Mesenteric fat pad (tissue), 1 donor: ENCODE measurements around the gene PI16. TPM values are rescaled to one million over a fixed set of nuclear protein-coding genes. Genes with fewer than 3 reads are reported as not detected.
"Not testable (repeated sequence)": the region's sequence is repeated elsewhere in the genome, so short reads cannot be mapped to it uniquely, and the experiment has no call there.

Experiments used
- DNase-seq: peaks from one replicate; pipeline ENCODE4 v3.0.0-alpha.2; 2020; ENCODE audit warnings: low spot score
- total RNA-seq: library from RNA; stranded (reverse); fragmentation: NEBNext Ultra II Directional; extraction: Animal tissue kit (Norgen Biotek cat#: 25700); gene quantifications from one replicate; pipeline ENCODE4 v1.2.1, GENCODE V29; 2021
- donor health status: DM: yes; HTN: yes; CAD: no.

The PI16 gene
- total RNA-seq, 1 donor from 2014 or later, result 22.5 TPM

DNA sequence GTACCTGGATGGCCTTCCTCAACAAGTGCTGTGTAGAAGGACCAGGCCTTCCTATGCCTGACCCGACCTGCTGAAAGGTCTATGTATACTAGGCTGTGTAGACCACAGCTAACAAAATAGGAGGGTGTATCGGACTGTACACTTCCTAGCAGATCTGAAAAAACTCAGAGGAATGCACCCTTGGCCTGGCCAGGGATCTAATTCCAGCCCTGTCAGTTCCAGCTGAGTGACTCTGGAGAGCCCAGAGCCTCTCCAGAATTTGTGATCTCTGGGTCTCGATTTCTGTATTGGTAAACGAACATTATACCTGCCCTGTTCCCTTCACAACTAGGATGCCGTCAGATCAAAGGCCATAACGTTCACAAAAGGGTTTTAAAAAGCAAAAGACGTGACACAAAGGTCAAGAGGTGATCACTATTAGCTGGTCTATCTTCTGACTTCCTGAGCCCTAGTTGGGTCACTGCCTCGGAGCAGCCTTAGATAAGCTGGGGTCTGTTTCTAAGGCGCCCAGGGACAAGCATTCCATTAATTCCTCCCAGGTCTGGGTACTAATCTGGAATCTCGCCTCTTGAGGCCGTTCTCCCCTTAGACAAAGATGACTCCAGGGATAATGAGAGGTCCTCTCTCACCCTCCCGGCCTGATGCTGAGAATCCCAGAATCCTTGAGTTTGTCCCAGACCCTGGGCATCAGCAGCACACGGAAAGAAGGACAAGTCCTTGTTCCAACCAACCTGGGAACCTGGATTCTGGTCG, 17.6 kb downstream of the PI16 start:
- no peak for DNase-seq

DNA sequence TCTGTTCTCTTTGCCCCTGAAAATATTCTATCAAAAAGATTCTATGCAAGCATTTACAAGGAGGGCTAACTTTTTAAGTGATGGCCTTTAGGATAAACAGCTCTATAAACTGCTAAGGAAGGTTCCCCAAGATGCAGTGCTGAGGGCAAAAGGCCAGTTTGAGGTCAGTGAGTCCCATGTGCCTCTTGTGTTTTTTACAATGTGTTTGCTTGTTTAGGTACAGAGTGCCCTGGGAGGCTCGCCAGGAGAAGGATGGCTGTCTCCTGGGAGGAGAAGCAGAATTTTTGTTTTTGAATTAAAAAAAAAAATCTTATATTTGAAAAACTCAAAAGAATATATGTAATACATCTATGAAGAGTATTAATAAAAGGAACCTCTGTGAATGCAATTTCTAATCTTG, 18.7 kb downstream of the PI16 start:
- no peak for DNase-seq

DNA sequence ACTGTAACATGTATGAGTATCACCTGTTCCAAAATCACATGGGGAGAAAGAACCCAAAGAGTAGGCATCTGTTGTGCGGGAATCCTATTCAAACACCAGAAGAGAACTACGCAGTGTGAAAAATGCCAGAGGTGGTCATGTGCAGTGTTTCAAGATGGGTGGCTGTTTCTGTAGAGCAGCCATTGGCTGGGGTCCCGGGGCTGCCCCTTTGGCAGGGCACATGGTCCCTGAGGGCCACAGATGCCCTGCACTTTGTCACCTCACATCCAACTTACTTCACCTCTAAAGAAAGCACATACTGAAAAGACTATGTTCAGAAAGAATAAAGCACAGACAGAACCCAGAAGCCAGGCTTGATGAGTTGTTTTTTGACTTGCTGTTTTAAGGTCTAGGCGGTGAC, 19.1 kb downstream of the PI16 start:
- DNase-seq, result no peak

DNA sequence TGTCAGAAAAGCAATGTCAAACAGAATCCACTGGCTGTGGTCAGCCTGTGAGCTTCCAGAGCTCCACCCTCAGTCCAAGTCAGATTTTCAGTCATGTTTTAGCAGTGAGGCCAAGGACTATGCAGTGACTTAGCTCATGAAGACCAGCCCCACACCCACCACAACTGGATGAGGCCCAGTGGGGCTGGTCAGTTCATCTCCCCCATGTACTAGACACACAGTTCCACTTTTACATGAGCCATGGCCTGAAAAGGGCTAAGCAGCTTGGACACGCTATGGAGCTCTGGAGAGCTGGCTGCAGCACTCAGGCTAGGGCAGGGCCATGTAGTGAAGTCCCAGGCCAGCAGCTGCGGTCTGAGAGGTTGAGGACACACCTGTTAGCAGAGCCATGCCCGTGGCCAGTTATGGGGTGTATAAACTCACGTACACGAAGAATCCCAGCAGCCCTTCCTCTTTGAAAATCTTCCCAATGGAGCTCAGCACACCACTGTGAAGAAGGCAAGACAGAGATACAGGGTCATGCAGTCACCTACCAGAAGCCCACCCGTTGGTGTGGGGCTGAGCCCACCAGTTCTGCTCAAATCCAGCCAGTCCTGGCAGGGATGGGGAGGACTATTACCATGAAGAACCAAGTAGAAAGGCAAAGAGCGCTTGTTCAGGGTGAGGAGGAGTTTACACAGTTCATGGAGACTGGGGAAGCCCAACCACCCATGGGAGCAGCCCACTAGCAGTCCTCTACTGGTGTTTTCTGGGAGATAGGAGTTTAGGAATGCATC, 20.9 kb downstream of the PI16 start:
- no peak for DNase-seq

DNA sequence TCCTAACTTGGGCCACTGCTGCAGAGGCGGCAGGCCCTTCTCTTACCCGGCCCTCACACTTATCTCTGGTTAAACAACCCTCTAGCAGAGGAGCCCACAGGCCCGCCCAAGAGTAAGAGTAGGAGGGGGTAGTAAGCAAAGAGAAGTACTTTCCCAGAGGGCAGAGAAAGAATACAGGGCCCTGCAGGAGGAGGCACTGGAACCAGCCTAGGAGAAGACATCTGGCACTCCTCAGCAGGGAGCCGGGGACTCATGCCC, 21.4 kb downstream of the PI16 start:
- DNase-seq, result no peak

DNA sequence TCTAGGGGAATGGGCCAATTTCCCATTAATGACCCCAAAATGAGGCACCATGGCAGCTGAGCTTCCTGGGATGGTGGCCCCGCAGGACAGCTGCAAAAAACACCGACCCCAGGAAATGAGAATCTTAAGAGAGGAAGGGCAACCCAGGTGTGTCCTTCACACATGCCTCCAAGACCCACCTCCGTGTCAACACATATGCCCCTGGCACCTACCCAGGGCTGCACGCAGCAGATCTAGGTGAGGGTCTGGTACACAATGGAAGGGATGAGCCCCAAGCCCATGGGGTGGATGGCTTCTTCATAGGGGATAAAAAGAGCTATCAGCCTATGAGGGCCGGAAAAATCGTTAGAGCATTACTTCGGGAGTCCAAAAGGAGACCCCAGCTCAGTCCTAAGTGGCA, 22.0 kb downstream of the PI16 start:
- DNase-seq, result no peak

DNA sequence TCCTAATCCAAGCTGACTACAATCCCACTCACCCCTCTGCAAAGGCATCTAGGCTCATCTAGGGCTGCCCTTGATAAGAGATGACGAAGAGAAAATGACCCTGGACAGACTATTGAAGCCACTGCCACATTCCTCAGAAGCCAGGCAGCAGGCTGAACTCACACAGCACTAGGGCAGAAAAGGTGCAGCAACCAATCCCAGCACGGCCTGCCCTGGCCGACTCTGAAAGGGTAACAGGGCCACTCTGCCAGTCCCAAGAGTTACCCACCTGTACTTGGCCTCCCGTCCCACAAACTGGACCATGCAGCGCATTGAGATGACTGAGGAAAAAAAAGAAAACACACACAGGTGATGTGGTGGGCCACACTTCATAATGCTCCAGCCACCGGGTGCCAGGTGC, 22.4 kb downstream of the PI16 start:
- DNase-seq, result no peak

DNA sequence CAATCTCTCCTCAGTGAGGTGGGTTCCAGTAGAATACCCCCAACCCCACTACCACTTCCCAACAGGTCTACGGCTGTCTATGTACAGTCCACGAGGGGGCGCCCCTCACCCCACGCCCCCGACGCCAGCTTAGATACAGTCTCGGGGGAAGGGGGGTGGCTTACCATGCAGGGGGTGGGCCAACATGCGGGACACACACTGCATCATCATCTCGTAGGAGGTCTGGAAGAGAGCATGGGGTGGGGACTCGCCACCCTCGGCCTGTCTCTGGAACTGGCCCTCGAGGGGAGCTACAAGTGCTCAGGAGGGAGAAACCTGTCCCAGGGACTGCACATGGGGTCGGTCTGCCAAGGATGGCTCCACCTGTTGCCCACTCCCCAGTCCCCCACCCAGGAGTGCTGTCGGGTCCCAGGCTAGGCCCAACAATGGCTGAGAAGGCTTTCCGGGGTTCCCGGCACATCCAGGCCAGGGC, 23.0 kb downstream of the PI16 start:
- DNase-seq, result no peak

DNA sequence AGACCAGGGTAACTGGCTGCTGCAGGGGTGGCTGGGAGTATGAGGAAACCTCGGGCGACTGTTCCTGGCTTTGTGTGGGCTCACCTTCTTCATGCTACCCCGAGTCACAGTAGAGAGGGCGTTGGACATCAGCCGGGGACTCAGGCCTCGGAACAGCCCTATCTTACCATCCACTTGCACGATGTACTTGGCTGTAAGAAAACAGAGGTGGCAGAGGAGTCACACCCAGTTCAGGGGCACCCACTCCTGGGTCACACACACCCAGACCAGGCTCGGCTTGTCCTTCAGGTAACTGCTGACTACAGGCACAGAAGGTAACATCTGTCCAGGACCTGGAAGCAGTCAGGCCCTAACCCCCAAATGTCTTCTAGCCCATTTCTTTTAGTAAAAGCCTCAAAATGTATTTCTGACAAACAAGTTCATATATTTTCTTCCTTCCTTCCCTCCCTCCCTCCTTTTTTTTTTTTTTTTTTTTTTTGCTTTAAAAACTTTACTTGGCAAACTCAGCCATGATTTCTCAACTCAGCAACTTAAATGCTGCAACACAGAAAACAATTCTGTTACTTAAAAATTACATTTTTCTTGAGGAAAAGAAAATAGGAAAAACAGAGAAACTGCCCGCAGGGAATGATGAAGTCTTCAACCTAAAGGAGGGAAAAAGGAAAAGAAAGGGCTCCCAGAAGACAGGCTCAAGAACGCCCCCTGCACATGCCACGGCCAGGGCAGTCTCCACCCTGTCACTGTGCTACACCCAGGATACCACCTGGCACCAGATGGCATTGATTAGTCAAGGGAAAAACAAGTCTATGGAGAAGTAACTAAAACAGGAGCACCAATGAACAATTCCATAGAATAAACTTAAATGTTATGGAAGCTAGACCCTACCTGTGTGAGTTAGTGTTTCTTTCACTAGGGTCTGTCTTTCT, 24.1 kb downstream of the PI16 start:
- no peak for DNase-seq

DNA sequence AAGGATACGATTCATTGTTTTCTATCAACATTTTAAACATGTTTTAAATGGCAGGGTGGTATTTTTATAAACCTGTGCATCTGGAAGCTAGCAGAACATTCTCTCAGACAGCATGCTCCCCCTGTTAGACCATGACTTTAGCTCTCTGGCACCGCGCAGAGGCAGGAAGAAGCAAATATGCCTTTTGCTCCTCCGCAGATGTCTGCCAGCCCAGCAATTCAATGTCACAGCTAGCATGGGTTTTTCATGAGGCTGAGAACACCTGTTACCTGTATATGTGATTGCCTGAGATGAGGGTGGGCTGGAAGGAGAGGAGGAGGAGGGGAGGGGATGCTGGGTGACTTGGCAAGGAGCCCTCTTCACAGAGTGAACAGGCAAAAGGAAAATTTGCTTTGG, 24.8 kb downstream of the PI16 start:
- no peak for DNase-seq

DNA sequence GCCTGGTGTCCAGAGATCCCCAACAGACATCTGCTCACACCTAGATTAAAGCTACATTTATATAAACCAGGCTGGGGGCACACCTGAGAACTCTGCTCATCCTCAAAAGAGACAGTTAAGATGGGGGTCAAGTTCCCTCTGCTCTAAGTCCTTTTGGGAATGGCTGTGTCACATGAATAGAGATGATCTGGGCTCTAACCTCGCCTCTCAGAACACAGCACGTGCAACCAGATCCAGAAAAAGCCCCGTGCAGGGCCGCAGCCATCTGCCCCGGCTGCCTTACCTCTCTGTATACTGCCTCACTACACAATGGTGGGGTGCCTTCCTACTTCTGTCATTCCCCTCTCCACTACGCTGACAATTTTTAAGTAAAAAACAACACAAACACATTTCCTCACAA, 25.6 kb downstream of the PI16 start:
- DNase-seq, result no peak

DNA sequence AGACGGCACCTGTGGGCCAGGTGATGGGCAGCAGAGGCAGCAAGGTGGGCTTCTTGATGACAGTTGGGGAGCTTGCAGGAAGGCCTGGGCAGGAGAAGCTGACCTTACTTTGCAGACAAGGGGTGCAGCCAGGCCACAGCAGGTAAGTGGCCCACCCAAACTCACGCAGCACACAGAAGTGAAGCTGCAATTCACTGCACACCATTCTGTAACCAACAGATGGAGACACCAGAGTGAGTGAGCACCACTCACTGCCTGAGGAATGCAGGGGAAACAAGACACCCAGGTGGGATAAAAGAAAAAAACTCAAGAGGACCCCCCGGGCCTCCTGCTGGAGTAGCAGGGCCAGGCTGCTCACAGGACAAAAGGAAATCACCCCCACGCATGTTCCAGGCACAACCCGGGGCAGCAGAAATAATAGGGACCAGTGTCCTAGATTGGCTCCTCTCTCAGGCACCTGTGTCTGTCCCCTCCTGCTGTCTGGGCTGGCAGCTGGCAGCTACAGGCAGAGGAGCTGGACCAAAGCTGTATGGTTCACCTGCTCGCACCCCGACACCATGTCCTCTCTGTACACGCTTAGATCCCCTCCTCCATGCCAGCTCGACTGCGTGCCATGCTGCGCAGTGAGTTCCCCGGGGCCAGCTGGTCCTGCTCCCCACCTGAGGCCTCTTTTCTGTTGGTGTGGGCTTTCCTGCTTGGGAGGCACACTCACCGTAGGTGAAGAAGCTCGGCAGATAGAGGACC, 26.5 kb downstream of the PI16 start:
- no peak for DNase-seq

DNA sequence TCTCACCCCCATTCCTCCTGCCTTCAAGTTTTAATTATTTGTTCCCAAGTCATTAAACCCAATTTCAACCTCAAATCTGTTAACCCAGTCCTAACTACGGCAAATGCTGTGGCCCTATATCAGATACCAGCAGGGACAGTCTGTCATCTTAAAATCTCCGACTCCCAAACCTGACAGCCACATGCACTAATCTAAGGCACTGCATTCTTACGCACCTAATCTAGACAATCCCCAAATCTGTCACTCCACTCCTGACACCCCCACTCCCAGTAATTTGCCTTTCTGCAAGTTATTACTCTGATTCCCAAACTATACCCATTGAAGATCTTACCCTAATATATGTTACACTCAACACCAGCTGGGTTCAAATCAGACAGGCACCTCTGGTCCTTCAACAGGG, 29.0 kb downstream of the PI16 start:
- DNase-seq, result no peak

DNA sequence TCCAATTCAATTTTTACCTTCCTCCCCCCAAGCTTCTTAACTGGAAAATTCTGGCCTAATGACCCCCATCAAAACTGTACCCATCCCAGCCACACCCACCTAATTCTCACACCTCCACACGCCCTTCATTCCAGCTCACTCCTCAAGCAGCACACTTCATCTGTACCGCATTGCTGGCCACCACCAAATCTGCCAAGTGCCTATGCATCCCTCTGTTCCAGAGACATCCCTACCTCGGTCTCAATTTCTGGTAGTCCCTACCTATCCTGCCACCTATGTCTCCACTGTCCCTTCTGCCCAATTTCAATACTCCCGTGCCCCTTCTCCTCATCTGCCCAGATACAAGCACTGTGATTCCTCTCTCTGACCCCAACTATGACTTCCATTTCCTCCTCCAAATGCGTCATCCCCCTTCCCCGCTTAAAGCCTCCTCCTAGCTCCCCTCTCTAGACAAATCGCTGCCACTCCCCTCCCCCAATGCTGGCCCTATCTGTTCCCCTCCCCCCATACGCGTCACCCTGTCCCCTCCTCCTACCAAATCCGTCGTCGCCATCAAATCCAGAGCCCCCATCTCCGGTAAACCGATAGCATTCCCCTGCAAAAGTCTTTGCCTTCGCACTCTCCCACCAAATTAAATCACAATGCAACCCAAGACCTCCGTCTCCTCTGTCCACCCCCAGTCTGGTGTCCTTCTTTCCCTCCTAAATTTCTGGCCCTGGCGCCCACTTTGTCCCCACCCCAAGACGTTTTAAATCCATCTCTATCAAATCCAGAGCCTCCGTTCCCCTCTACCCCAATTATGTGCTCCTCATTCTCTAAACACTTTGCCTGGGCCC, 30.3 kb downstream of the PI16 start:
- DNase-seq, result no peak

DNA sequence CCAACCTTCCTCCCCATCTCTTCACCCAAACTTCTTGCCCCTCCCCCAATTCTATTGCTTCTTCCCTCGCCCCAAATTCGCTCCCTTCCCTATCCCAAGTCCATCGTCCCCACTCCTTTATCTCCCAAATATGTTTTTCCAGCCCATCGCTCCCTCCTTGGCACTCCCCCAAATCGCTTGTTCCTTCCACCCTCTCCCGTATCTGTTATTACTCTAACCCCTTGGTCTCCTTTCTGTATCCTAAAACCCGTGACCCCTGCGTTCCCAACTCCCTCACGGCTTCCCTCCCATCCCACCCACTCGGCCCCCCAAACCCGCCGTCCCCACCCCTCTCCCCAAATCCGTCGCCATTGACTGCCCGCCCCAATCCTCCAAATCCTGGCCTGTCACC, 30.9 kb downstream of the PI16 start:
- no peak for DNase-seq

DNA sequence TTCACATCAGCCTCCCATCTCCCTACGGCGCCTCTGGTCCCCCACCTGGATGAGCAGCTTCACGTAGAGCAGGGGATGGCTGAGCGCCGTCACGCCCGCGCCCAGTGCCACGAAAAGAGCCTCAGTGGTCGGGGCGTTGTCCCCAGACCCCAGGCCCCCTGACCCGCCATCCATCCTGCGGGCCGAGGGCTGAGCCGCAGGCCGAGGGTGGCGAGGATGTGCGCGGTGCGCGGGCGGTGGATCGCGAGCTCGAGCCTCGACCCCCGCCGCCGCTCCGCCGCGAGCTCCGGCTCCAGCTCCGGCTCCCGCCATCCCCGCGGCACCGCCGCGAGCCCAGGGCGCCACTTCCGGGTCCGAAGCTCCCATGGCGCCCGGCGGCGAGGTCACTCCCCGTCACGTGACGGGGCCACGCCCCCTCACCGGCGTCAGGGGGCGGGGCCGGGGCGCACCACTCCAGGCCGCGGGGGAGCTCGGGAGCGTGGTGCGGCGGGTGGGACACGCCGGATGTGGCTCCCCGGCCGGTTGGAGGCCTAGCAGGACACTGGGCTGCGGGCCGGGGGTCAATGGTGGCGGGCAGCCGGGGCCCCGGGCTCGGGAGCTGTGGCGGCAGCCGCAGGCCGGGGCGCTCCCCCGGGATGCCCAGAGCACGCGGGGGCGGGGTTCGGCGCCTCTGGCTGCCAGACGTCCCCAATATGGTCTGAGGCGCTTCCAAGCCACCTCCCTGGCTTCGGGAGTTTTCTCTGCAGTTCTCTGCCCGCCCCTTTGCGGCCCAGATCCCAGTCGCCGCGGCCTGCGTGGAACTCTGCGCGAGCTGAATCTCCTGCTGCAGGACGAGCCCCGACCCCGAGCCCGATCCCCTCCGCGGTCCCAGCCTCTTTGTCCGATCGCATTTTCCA, 31.5 kb downstream of the PI16 start, which contains the start of gene MTCH1:
MTCH1 (minus strand) TSS at position 389 of the 896 bp plus-strand sequence; CDS start at position 366, 23 bp downstream.
- DNase-seq, result peak; percentile 98

DNA sequence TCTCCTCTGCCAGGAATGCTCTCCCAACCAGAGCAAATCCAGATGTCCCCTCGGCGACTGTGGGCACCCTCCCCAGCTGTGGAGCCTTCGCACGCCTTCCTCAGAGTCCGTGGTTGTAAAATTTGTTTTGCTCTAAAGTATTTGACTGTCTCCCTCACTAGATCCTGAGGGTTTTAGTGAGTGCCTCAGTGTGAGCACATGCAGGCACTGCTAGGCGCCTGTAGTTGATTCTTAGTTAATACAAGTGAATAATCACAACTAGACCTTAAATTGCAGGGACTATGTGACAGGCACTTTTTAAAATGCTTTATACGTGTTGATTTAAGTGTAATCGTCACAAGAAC, 32.1 kb downstream of the PI16 start:
- no peak for DNase-seq

DNA sequence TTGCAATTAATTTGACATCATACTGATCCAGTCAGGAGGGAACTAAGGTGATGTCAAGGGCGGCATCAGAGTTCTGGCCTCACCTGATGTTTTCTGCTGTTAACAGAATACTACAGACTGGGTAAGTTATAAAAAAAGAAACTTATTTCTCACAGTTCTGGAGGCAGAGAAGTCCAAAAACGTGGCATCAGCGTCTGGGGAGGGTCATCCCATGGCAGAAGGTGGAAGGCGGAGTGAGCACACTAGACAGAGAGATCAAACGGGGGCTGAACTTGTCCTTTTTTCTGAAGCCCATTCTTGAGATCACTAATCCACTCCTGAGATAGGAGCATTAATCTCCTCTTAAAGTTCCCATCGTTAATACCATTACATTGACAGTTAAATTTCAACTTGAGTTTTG, 34.7 kb downstream of the PI16 start:
- no peak for DNase-seq

DNA sequence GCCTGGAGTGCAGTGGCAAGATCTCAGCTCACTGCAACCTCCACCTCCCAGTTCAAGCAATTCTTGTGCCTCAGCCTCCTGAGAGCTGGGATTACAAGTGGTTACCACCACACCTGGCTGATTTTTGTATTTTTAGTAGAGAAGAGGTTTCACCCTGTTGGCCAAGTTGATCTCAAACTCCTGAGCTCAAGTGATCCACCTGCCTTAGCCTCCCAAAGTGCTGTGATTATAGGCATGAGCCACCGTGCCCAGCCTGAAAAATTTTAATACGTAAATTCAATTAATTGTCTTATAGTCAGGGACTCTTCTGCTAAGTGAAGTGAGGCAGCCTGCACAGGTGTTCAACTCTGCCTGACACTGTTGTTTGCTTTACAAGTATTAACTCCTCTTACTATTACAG, 35.9 kb downstream of the PI16 start:
- DNase-seq, result not testable (repeated sequence)
